Measurements from ENCODE around the gene CKAP2L. TPM values are rescaled to one million over a fixed set of nuclear protein-coding genes. Genes with fewer than 3 reads are reported as not detected.
A peak's percentile ranks its signal among the peaks of the same experiment; 100 is the strongest.

The CKAP2L gene
- total and polyA plus RNA-seq, 10 of the 15 experiments (the other 5 are each of a cell fraction or from before 2014, with no cell fraction given), result 10.5 to 37.4 (median 20.2) TPM

DNA sequence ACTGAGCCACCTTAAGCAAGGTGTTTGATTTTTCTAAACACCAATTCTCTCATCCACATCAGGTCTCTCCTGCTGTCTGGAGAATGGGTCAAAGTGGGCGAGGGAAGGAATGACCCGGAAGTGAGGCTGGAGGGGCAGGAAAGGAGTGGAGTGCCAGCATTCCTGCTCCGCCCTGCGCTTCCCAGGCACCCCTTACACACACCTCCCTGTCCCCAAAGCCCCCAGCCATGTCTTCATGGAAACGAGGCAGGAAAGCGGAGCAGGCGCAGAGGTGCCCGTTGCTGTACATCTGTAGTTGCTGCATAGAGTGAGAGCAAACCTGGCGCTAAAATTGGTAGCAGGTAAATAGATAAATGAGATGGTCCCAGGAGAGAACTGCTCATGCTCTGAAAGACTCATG is 70.8 kb downstream of the CKAP2L start:
- Histone ChIP-seq H2AFZ (ENCODE audit: control insufficient read depth, low read depth, low read length) (no peak overlapping the region; the same call in 1 of the 2 replicates), H3K36me3 (ENCODE audit: control insufficient read depth in 2 of 2, insufficient read depth in 2 of 2, low read length in 1 of 2) (no peaks in the 10 kb centered on the region), H3K27me3 (replicated peaks in 1 of 2; ENCODE audit: control insufficient read depth in 2 of 2, insufficient read depth in 2 of 2, low read length in 1 of 2) (no peaks in the 10 kb centered on the region), H3K4me3 (no peak overlapping the region), H3K9me3 (replicated peaks; ENCODE audit: control insufficient read depth, insufficient read depth, low read length) (no peaks in the 10 kb centered on the region), H3K9ac (ENCODE audit: control insufficient read depth, insufficient read depth, low read length) (no peak overlapping the region), H3K4me2 (ENCODE audit: control insufficient read depth, insufficient read depth) (no peak overlapping the region), H3K4me1 (ENCODE audit: control insufficient read depth, insufficient read depth, low read length) (peaks cover 32% of the 10 kb centered on the region), H4K20me1 (ENCODE audit: control insufficient read depth, insufficient read depth) (no peaks in the 10 kb centered on the region), H3K27ac (ENCODE audit: control insufficient read depth, insufficient read depth) (peak overlapping the region; percentile 76; the same call in 1 of the 2 replicates), H3K79me2 (ENCODE audit: control insufficient read depth, insufficient read depth, low read length) (no peaks in the 10 kb centered on the region)
- ChIA-PET SMC1A (ENCODE audit: uncharacterized antibody, unreplicated experiment) (interaction anchor here (3.6 to 14.2 kb wide), 6 partner anchors 11 to 63 kb away, joined by 11 to 272 read pairs (median 66); partner anchors contain the start of genes NT5DC4 and SLC20A1), RAD21 (ENCODE audit: unreplicated experiment) (interaction anchor here (1.2 to 9.9 kb wide), 6 partner anchors 13 to 63 kb away, joined by 3 to 213 read pairs (median 73); no protein-coding TSS in a partner anchor), CTCF (interaction anchor here (1.9 to 11.9 kb wide), 7 partner anchors 8 to 93 kb away, joined by 8 to 313 read pairs (median 41); partner anchors contain the start of gene SLC20A1), POLR2A (interaction anchor here (1.5 to 6.1 kb wide), 8 partner anchors 7 to 68 kb away, joined by 5 to 74 read pairs (median 11); no protein-coding TSS in a partner anchor)
- ATAC-seq (no peak), DNase-seq (ENCODE audit: low read depth, low spot score) (no peak), FAIRE-seq (no peak)
- 80% methylated on average over 9 of the region's 9 CpGs for WGBS (ENCODE audit: insufficient coverage, insufficient replicate concordance, low lambda C conversion rate, missing lambda C conversion rate)
- intact Hi-C loops (cut with micrococcal nuclease; ENCODE audit: unreplicated experiment) (no loop called here), in situ Hi-C loops (cut with MboI) (no loop called here)
- no TSS peak for BruUV-seq (replicated peaks)
- TF ChIP-seq HDGF (IDR thresholded peaks at IDR 0.05), result no peak
- no peak for TF ChIP-seq ZSCAN29 (IDR thresholded peaks at IDR 0.05)
- TF ChIP-seq, protein P1, sequence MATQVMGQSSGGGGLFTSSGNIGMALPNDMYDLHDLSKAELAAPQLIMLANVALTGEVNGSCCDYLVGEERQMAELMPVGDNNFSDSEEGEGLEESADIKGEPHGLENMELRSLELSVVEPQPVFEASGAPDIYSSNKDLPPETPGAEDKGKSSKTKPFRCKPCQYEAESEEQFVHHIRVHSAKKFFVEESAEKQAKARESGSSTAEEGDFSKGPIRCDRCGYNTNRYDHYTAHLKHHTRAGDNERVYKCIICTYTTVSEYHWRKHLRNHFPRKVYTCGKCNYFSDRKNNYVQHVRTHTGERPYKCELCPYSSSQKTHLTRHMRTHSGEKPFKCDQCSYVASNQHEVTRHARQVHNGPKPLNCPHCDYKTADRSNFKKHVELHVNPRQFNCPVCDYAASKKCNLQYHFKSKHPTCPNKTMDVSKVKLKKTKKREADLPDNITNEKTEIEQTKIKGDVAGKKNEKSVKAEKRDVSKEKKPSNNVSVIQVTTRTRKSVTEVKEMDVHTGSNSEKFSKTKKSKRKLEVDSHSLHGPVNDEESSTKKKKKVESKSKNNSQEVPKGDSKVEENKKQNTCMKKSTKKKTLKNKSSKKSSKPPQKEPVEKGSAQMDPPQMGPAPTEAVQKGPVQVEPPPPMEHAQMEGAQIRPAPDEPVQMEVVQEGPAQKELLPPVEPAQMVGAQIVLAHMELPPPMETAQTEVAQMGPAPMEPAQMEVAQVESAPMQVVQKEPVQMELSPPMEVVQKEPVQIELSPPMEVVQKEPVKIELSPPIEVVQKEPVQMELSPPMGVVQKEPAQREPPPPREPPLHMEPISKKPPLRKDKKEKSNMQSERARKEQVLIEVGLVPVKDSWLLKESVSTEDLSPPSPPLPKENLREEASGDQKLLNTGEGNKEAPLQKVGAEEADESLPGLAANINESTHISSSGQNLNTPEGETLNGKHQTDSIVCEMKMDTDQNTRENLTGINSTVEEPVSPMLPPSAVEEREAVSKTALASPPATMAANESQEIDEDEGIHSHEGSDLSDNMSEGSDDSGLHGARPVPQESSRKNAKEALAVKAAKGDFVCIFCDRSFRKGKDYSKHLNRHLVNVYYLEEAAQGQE (IDR thresholded peaks at IDR 0.05; ENCODE audit: low read depth, low read length), result no peak
- no peak for TF ChIP-seq POLR2AphosphoS2 (IDR thresholded peaks at IDR 0.05; ENCODE audit: low read depth, low read length)
- TF ChIP-seq FOS (IDR thresholded peaks at IDR 0.05; ENCODE audit: borderline replicate concordance, extremely low read depth, insufficient read length), result no peak
- no peak for TF ChIP-seq SMAD5 (IDR thresholded peaks at IDR 0.05; ENCODE audit: low read depth)
- no peak for TF ChIP-seq FOXM1 (IDR thresholded peaks at IDR 0.05; ENCODE audit: low read depth, low read length)
- TF ChIP-seq, protein P2, sequence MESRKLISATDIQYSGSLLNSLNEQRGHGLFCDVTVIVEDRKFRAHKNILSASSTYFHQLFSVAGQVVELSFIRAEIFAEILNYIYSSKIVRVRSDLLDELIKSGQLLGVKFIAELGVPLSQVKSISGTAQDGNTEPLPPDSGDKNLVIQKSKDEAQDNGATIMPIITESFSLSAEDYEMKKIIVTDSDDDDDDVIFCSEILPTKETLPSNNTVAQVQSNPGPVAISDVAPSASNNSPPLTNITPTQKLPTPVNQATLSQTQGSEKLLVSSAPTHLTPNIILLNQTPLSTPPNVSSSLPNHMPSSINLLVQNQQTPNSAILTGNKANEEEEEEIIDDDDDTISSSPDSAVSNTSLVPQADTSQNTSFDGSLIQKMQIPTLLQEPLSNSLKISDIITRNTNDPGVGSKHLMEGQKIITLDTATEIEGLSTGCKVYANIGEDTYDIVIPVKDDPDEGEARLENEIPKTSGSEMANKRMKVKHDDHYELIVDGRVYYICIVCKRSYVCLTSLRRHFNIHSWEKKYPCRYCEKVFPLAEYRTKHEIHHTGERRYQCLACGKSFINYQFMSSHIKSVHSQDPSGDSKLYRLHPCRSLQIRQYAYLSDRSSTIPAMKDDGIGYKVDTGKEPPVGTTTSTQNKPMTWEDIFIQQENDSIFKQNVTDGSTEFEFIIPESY (IDR thresholded peaks at IDR 0.05), result no peak
- TF ChIP-seq NR2F1 (conservative IDR thresholded peaks at IDR 0.05), result no peak
- TF ChIP-seq, protein P3, sequence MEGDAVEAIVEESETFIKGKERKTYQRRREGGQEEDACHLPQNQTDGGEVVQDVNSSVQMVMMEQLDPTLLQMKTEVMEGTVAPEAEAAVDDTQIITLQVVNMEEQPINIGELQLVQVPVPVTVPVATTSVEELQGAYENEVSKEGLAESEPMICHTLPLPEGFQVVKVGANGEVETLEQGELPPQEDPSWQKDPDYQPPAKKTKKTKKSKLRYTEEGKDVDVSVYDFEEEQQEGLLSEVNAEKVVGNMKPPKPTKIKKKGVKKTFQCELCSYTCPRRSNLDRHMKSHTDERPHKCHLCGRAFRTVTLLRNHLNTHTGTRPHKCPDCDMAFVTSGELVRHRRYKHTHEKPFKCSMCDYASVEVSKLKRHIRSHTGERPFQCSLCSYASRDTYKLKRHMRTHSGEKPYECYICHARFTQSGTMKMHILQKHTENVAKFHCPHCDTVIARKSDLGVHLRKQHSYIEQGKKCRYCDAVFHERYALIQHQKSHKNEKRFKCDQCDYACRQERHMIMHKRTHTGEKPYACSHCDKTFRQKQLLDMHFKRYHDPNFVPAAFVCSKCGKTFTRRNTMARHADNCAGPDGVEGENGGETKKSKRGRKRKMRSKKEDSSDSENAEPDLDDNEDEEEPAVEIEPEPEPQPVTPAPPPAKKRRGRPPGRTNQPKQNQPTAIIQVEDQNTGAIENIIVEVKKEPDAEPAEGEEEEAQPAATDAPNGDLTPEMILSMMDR (IDR thresholded peaks at IDR 0.05 in 2 of 3, conservative IDR thresholded peaks at IDR 0.05 in 1 of 3; ENCODE audit: control insufficient read depth in 2 of 3, extremely low read depth in 1 of 3, insufficient read depth in 1 of 3, low read depth in 3 of 3, low read length in 3 of 3), result no peak
- no peak for TF ChIP-seq BCL11A (IDR thresholded peaks at IDR 0.05; ENCODE audit: low read depth, low read length)
- no peak for TF ChIP-seq EP300 (IDR thresholded peaks at IDR 0.05; ENCODE audit: borderline replicate concordance in 1 of 2, control insufficient read depth in 1 of 2, low read depth in 2 of 2, low read length in 2 of 2)
- TF ChIP-seq WRNIP1 (IDR thresholded peaks at IDR 0.05; ENCODE audit: borderline replicate concordance, low read depth, low read length), result no peak
- no peak for TF ChIP-seq TARDBP (IDR thresholded peaks at IDR 0.05; ENCODE audit: borderline replicate concordance)
- TF ChIP-seq STAT3 (IDR thresholded peaks at IDR 0.05; ENCODE audit: low read depth, low read length), result no peak
- TF ChIP-seq ZNF274 (IDR thresholded peaks at IDR 0.05; ENCODE audit: insufficient read depth, insufficient read length), result no peak
- TF ChIP-seq SPI1 (IDR thresholded peaks at IDR 0.05; ENCODE audit: borderline replicate concordance, insufficient read depth, low read depth, low read length), result no peak
- no peak for TF ChIP-seq NFIC (IDR thresholded peaks at IDR 0.05; ENCODE audit: low read depth, low read length)
